GM18507 (cell line): ENCODE results near the gene DBT.

ENCODE experiments used
- DNase-seq: peaks from one replicate; pipeline ENCODE4 v3.0.0; 2011; ENCODE audit warnings: low read depth; ENCODE audit not compliant: insufficient read length; ENCODE audit errors: extremely low spot score
- FAIRE-seq: peaks from 2 replicates; lab custom pipeline; 2011; peaks lifted over from hg19 to GRCh38; lab: Jason Lieb, UNC

Gene DBT

DNA sequence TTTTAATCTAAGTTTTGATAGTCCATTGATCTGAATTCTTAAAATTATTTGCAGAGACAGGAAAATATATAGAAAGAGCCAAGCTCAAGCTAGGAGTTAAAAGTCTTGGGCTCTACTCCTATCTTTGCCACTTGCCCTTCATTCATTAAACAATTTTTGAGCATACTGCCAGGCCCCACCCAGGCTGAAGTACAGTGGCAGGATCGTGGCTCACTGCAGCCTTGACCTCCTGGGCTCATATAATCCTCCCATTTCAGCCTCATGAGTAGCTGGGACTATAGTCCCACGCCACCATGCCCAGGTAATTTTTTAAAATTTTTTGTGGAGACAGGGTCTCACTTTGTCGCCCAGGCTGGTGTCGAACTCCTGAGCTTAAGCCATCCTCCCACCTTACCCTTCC, 108.4 kb downstream of the DBT start:
- DNase-seq (no peak), FAIRE-seq (no peak)

DNA sequence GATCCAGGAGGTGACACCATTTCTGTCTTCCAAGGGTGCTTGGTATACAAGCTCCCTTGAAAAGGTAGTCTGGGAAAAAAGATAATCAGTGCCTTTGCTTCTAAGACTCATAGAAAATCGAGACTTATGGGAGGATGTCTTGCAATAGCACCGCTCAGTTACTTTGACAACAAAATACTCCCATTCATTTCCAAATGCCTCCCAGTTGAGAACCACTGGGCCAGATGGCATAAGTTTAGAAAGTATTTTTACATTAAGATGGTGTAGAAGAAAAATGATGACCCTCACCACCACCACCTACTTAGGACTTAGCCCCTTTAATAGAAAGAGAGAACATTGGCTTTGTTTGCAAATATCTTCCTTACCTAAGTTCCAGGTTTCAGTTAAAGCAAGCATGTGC, 112.0 kb downstream of the DBT start:
- FAIRE-seq = no peak
- no peak for DNase-seq
